ENCODE results near the gene GOLGA6L7. TPM values are rescaled to one million over a fixed set of nuclear protein-coding genes. Genes with fewer than 3 reads are reported as not detected.

GOLGA6L7 gene
- total RNA-seq, 1 donor from 2014 or later, result not detected

Other genes starting within 250 kb of the GOLGA6L7 start
- gene GOLGA8M, start 136.2 kb downstream of the GOLGA6L7 start, total RNA-seq, result 0.07 and 0.35 TPM in 2 replicates
- gene APBA2, start 37.3 kb upstream of the GOLGA6L7 start, total RNA-seq, result 42.1 and 44.5 TPM in 2 replicates